G401 (cell line): Measurements from ENCODE around the gene CASR. TPM values are rescaled to one million over a fixed set of nuclear protein-coding genes. Genes with fewer than 3 reads are reported as not detected.

Experiments
- DNase-seq: peaks from one replicate; pipeline ENCODE4 v3.0.0-alpha.2; 2015; ENCODE audit warnings: low spot score
- in situ Hi-C: cut with HindIII; loops from 2 replicates; pipeline ENCODE4 v1.10.0; 2016; ENCODE audit warnings: low sequenced_read_pairs, mixed read lengths
- total RNA-seq: library from RNA; depleted of rRNA; stranded (reverse); fragments of >200 nt; shearing (Covaris generic); gene quantifications from 2 replicates; pipeline ENCODE4 v1.2.3, GENCODE V29; 2014; rRNA removed

Gene CASR
- total RNA-seq, 1 experiment from 2014 or later: not detected

GRCh38 chr3:122332551-122332950, 149.1 kb downstream of the CASR start:
- in situ Hi-C loops: no loop called here
- DNase-seq: no peak

Other genes starting within 250 kb of the CASR start
- gene ILDR1, start 161.4 kb upstream of the CASR start, total RNA-seq: not detected in 2 replicates
- gene CD86, start 128.3 kb upstream of the CASR start, total RNA-seq: not detected in 2 replicates
- gene CSTA, start 141.6 kb downstream of the CASR start, total RNA-seq: not detected in 2 replicates
- 72.6 and 93.7 TPM in 2 replicates for gene MIX23, start 199.6 kb downstream of the CASR start, total RNA-seq
- 35.6 and 58.4 TPM in 2 replicates for gene FAM162A, start 200.5 kb downstream of the CASR start, total RNA-seq
- 1.5 and 3.5 TPM in 2 replicates for gene WDR5B, start 232.4 kb downstream of the CASR start, total RNA-seq